HUES6 (cell line): ENCODE results near the gene GTPBP6.

Source experiments
- H3K27ac ChIP-seq: 2 replicates; pipeline ENCODE4 v1.7.0; 2013; ENCODE audit warnings: low read depth, mild to moderate bottlenecking, low read length, inconsistent platforms
- H3K27me3 ChIP-seq: 2 replicates; pipeline ENCODE4 v1.6.1; 2013; ENCODE audit warnings: low read length; ENCODE audit not compliant: control insufficient read depth, insufficient read depth
- H3K36me3 ChIP-seq: 2 replicates; pipeline ENCODE4 v1.6.1; 2013; ENCODE audit warnings: low read length; ENCODE audit not compliant: control insufficient read depth, insufficient read depth
- H3K4me1 ChIP-seq: 2 replicates; pipeline ENCODE4 v1.6.1; 2013; ENCODE audit warnings: low read length; ENCODE audit not compliant: control insufficient read depth, insufficient read depth
- H3K4me3 ChIP-seq: 2 replicates; pipeline ENCODE4 v1.5.1; 2013; ENCODE audit warnings: low read depth, low read length
- H3K9ac ChIP-seq: one replicate; pipeline ENCODE4 v1.6.1; 2013; ENCODE audit warnings: mild to moderate bottlenecking, low read length
- H3K9me3 ChIP-seq: 2 replicates; pipeline ENCODE4 v1.6.1; 2013; ENCODE audit warnings: low read depth, low read length; ENCODE audit not compliant: control insufficient read depth, insufficient read depth

Gene GTPBP6

GRCh38 chrX:341541-342101 is 23.0 kb upstream of the GTPBP6 start:
- Histone ChIP-seq H3K36me3 (peaks cover 48% of the 10 kb centered on the region), H3K9ac (no peak overlapping the region), H3K4me1 (no peaks in the 10 kb centered on the region), H3K9me3 (peaks cover 4% of the 10 kb centered on the region; the same call in 1 of the 2 replicates), H3K4me3 (no peak overlapping the region), H3K27me3 (no peaks in the 10 kb centered on the region), H3K27ac (no peak overlapping the region)

- H3K27ac ChIP-seq = no peak overlapping the region
- no peak overlapping the region for H3K9ac ChIP-seq
- H3K9me3 ChIP-seq = peaks cover 4% of the 10 kb centered on the region; the same call in 1 of the 2 replicates
- no peaks in the 10 kb centered on the region for H3K4me1 ChIP-seq
- peaks cover 53% of the 10 kb centered on the region for H3K36me3 ChIP-seq
- no peaks in the 10 kb centered on the region for H3K27me3 ChIP-seq
- H3K4me3 ChIP-seq = no peak overlapping the region
These were observed 22.2 kb upstream of the GTPBP6 start for GRCh38 chrX:340641-341423.

- Histone ChIP-seq H3K27me3 (no peaks in the 10 kb centered on the region), H3K4me3 (no peak overlapping the region), H3K9ac (no peak overlapping the region), H3K36me3 (peaks cover 54% of the 10 kb centered on the region), H3K9me3 (peaks cover 4% of the 10 kb centered on the region; the same call in 1 of the 2 replicates), H3K4me1 (no peaks in the 10 kb centered on the region), H3K27ac (no peak overlapping the region)
These were observed 21.5 kb upstream of the GTPBP6 start for GRCh38 chrX:340121-340520.

GRCh38 chrX:338836-339400 is 20.3 kb upstream of the GTPBP6 start:
- H3K4me1 ChIP-seq = no peaks in the 10 kb centered on the region
- H3K9ac ChIP-seq = no peak overlapping the region
- H3K36me3 ChIP-seq = peaks cover 46% of the 10 kb centered on the region
- H3K4me3 ChIP-seq = no peak overlapping the region
- no peaks in the 10 kb centered on the region for H3K27me3 ChIP-seq
- H3K9me3 ChIP-seq = peaks cover 4% of the 10 kb centered on the region; the same call in 1 of the 2 replicates
- H3K27ac ChIP-seq = no peak overlapping the region

GRCh38 chrX:338281-338835 is 19.8 kb upstream of the GTPBP6 start:
- Histone ChIP-seq H3K4me1 (no peaks in the 10 kb centered on the region), H3K27ac (no peak overlapping the region), H3K4me3 (no peak overlapping the region), H3K9me3 (peaks cover 4% of the 10 kb centered on the region; the same call in 1 of the 2 replicates), H3K27me3 (no peaks in the 10 kb centered on the region), H3K9ac (no peak overlapping the region), H3K36me3 (peaks cover 51% of the 10 kb centered on the region)

- Histone ChIP-seq H3K36me3 (peaks cover 57% of the 10 kb centered on the region), H3K9me3 (peaks cover 4% of the 10 kb centered on the region; the same call in 1 of the 2 replicates), H3K27me3 (no peaks in the 10 kb centered on the region)
These were observed 18.8 kb upstream of the GTPBP6 start for GRCh38 chrX:337331-337831.

GRCh38 chrX:336227-336626 is 17.6 kb upstream of the GTPBP6 start:
- Histone ChIP-seq H3K4me1 (no peaks in the 10 kb centered on the region), H3K4me3 (no peak overlapping the region), H3K27me3 (no peaks in the 10 kb centered on the region), H3K9ac (no peak overlapping the region), H3K27ac (no peak overlapping the region), H3K9me3 (peaks cover 4% of the 10 kb centered on the region; the same call in 1 of the 2 replicates), H3K36me3 (peaks cover 51% of the 10 kb centered on the region)

More at GRCh38 chrX:337331-337831, 18.8 kb upstream of the GTPBP6 start:
- H3K4me3 ChIP-seq = no peak overlapping the region
- H3K27ac ChIP-seq = no peak overlapping the region
- H3K4me1 ChIP-seq = no peaks in the 10 kb centered on the region
- H3K9ac ChIP-seq = no peak overlapping the region

- Histone ChIP-seq H3K4me1 (no peaks in the 10 kb centered on the region), H3K9me3 (peaks cover 4% of the 10 kb centered on the region; the same call in 1 of the 2 replicates)
These were observed 17.2 kb upstream of the GTPBP6 start for GRCh38 chrX:335758-336155.

GRCh38 chrX:334971-335757 is 16.6 kb upstream of the GTPBP6 start:
- Histone ChIP-seq H3K36me3 (peaks cover 45% of the 10 kb centered on the region), H3K27ac (no peak overlapping the region), H3K4me1 (no peaks in the 10 kb centered on the region), H3K9me3 (peaks cover 2% of the 10 kb centered on the region; the same call in 1 of the 2 replicates), H3K27me3 (no peaks in the 10 kb centered on the region), H3K4me3 (no peak overlapping the region), H3K9ac (no peak overlapping the region)

More at GRCh38 chrX:335758-336155, 17.2 kb upstream of the GTPBP6 start:
- Histone ChIP-seq H3K9ac (no peak overlapping the region), H3K4me3 (no peak overlapping the region), H3K36me3 (peaks cover 48% of the 10 kb centered on the region), H3K27ac (no peak overlapping the region), H3K27me3 (no peaks in the 10 kb centered on the region)

GRCh38 chrX:334331-334891 is 15.8 kb upstream of the GTPBP6 start:
- H3K4me3 ChIP-seq = no peak overlapping the region
- H3K27me3 ChIP-seq = no peaks in the 10 kb centered on the region
- no peak overlapping the region for H3K27ac ChIP-seq
- H3K4me1 ChIP-seq = no peaks in the 10 kb centered on the region
- peaks cover 45% of the 10 kb centered on the region for H3K36me3 ChIP-seq
- H3K9me3 ChIP-seq = peaks cover 5% of the 10 kb centered on the region; the same call in 1 of the 2 replicates
- no peak overlapping the region for H3K9ac ChIP-seq
